GM19324 (cell line): ENCODE measurements around the gene CDK16.

Source experiments
- ATAC-seq: cut with Tn5 transposase; IDR thresholded peaks from one replicate; pipeline ENCODE4 v1.9.1; 2021; ENCODE audit warnings: mild to moderate bottlenecking, moderate library complexity; ENCODE audit not compliant: unreplicated experiment, low FRiP score

The CDK16 gene

GRCh38 chrX:47206316-47206715, 12.2 kb upstream of the CDK16 start:
- ATAC-seq: no peak

DNA sequence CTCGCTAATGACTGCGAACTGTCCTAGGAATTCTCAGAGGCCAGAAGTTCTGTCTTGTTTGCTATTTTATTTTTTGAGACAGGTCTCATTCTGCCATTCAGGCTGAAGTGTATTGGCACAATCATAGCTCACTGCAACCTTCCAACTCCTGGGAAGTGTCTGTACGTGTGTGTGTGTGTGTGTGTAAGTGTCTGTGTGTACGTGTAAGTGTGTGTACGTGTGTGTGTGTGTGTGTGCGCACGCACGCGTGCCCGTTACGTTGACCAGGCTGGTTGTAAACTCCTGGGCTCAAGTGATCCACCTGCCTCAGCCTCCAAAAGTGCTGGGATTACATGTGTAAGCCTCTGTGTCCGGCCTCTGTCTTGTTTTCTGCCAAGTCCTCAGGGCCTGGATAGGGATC, 10.4 kb upstream of the CDK16 start:
- ATAC-seq: no peak

DNA sequence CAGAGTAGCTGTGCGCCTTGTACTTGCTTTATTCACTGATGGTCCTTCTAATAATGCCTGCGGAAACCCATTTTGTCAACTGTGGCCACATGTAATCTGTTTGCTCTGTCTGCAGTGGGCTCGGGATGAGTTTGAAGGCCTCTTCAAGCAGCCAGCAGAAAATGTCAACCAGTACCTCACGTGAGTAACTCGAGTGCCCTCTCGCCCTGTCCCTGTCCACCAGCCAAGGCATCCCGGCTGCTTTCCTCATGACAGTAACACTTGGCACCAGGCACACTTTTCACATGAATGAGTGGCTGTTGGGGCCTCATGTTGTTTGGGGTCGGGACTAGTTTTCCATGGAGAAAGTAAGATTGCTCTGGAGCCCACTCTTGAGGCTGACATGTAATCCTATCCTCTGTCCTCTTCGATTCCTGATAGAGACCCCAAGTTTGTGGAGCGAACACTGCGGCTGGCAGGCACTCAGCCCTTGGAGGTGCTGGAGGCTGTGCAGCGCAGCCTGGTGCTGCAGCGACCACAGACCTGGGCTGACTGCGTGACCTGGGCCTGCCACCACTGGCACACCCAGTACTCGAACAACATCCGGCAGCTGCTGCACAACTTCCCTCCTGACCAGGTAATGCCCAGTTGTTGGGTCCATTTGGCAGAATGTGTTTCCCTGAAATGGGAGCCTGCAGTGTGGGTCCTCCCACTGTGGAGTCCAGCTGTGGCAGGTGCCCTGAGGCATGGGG, 8.8 kb upstream of the CDK16 start:
- ATAC-seq: no peak

DNA sequence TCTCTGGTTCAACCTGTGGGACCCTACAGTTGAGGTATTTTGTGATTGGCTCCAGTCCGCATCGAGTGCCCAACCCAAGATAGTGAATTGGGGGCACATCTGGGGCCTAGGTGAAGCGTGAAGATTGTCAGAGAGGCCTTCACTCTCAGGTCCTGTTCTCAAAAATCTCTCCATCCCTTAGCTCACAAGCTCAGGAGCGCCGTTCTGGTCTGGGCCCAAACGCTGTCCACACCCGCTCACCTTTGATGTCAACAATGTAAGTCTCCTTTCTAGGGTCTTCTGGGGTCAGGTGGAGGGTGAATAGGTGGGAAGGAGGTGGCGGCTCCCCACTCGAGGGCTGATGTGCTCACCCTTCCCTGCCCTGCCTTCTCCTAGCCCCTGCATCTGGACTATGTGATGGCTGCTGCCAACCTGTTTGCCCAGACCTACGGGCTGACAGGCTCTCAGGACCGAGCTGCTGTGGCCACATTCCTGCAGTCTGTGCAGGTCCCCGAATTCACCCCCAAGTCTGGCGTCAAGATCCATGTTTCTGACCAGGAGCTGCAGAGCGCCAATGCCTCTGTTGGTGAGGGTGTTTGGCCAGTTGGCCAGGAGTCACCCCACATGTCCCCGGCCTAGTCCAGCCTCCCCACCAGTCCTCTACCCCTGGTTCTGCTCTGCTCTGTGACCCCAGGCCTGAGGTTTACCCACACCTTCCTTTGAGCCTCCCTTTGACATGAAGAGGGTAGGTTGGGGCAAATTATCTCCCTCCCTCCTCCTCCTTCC, 7.6 kb upstream of the CDK16 start:
- no peak for ATAC-seq

- ATAC-seq: no peak
Observed at GRCh38 chrX:47212381-47213293, 5.8 kb upstream of the CDK16 start.

GRCh38 chrX:47214435-47215077, 3.9 kb upstream of the CDK16 start:
- no peak for ATAC-seq

DNA sequence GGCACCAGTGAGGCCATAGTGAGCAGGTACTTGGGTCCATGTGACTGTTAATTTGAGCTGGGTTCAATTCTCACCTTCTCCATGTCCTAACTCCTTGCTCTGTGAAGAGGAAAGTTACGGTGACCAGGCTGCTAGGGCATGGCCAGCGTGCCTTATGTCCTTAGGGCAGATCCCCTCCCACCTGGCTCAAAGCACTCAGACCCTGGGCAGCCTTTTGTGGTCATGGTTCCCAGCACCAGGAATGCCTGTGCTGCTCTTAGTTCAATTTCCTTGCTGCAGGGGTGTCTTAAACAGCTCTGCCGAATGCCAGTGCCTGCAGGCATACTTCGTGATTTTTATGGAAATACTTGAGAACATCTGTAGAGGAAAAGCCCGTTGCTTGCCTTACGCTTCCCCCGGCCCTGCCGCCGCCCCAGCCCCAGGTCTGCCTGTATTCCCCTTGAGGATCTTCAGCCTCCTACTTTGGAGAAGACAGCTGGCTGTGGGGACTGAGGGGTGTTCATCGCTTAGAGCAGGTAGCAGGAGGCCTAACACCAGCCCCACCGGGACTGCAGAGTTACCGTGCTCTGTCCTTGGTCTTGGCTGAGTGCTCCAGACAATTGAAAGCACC, 3.1 kb upstream of the CDK16 start:
- no peak for ATAC-seq

GRCh38 chrX:47216393-47216925, 2.0 kb upstream of the CDK16 start:
- ATAC-seq: no peak

GRCh38 chrX:47217121-47217851, 1.2 kb upstream of the CDK16 start:
- no peak for ATAC-seq

DNA sequence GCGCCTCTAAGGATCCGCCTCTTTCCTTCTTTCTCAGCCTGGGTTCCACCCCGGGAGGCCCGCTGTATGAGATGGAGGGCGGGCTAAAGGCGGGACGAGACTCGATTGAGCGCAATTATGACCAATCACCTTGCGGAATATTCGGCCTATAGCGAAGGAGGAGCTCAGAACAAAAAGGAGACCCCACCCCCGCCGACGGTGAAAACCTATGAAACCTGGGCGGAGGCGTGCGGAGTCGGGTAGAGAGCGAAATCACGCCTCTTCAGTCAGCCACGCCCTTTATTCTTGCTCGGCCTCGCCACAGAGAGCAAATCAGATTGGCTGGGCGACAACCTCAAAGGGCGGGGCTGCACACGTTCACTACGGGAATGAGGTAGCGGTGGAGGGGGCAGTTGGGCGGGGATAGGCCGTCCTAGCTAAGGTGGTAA, 615 bp upstream of the CDK16 start:
- peak; percentile 91 for ATAC-seq

DNA sequence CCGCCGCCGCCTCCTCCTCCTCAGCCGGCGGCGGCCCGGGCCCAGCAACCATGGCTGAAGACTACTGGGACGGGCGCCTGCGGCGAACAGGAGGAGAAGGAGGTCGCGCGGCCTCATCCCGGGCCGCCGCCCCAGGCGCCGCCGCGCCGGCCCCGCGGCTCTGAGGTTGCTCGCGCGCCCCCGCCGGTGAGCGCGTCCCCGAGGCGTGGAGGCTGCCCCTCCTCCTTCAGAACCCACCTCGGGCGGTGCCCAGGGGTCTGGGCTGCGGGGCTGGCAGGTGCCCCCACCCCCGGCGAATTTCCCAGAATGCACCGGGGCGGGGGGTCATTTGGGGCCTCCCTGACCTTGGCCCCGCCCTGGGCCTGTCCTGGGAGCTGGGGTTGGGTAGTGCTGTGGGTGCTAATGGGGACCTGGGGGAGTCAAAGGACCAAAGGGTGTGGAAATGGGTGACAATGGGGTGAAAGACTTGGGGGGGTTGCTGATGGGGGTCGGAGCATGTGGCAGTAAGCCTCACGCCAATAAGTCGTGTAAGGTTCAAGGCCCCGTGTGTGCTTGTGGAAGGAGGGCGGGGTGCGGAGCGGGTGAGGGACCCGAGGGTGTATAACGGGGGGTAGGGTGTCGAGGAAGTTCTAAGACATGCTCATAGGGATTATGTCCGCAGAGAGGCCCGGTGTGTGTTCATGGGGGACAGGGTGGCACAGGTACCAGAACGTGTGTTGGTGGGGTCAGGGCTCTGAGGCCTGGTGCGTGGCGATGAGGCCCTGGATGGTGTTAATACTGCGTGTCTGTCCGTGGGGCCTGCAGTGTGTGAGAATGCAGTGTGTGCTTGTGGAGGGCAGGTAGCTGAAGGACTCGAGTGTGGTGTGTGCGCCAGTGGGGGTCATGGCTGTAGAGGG, 687 bp downstream of the CDK16 start:
- no peak for ATAC-seq

DNA sequence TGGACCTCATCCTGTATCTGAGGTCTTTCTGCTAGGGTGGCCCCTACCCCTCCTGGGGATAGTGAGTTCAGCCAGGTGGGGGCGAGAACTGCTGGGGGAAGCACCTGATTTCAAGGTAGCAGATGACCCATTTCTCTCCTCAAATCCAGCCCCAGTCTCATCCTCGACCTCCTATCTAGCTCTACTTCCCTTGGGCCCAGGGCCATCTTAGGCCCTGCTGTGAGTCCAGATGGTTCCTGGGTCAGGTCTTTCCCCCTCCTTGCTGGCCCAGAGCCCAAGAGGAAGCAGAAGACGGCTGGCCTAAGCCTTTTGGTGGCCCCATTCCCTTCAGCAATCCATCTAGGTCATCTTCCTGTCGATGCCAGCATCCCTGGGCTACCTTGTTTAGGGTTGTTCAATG, 3.3 kb downstream of the CDK16 start:
- no peak for ATAC-seq

GRCh38 chrX:47222751-47223350, 4.4 kb downstream of the CDK16 start:
- no peak for ATAC-seq

- ATAC-seq: no peak
Observed at GRCh38 chrX:47223476-47224250, 5.2 kb downstream of the CDK16 start.

DNA sequence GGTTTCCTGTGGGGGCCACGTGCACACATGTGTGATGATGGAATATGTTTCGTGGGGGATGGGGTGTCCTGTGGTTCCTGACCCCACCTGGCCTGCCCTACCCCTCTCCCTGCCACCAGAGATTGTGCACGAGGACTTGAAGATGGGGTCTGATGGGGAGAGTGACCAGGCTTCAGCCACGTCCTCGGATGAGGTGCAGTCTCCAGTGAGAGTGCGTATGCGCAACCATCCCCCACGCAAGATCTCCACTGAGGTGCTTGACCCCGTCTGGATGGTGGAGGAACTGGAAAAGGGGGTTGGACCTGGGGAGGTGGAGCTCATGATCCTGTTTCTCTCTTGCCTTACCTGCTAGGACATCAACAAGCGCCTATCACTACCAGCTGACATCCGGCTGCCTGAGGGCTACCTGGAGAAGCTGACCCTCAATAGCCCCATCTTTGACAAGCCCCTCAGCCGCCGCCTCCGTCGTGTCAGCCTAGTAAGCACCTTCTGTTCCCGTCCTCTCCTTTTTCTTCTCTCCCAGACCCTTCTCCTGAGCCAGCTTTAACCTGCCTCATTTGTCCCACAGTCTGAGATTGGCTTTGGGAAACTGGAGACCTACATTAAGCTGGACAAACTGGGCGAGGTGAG, 5.9 kb downstream of the CDK16 start:
- ATAC-seq: no peak

- ATAC-seq: no peak
Observed at GRCh38 chrX:47224896-47225290, 6.4 kb downstream of the CDK16 start.

DNA sequence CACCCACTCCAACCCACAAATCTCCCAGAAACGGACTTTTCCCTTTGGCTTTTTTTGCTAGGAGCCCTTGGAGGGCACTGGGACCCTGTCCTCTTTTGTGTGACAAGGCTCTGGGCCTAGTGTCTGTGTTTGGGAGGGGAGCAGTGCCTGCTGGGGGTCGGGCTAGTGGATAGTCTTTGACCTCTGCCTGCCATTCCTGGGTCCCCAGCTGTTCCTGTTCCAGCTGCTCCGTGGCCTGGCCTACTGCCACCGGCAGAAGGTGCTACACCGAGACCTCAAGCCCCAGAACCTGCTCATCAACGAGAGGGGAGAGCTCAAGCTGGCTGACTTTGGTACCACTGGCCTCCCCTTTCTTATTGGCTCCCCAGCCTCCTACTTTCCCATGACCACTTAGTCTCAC, 7.6 kb downstream of the CDK16 start:
- ATAC-seq: no peak
